Prostate gland (tissue), 2 donors: ENCODE results near the gene GLYATL2.

Experiments
- POLR2A ChIP-seq: fragments of 450-650 bp; IDR thresholded peaks from one replicate; pipeline ENCODE4 v1.6.1; 2016; ENCODE audit warnings: antibody characterized with exemption, mild to moderate bottlenecking
- POLR2AphosphoS5 ChIP-seq: sonication (generic); formaldehyde crosslinking; IDR thresholded peaks from one replicate; pipeline ENCODE4 v1.6.1; 2017; ENCODE audit warnings: antibody characterized with exemption
- TF ChIP-seq, protein P1 (sequence below), 4 experiments: fragments of 200-600 bp in 2 of 4; fragments of 450-650 bp in 2 of 4; sonication (generic) in 2 of 4; IDR thresholded peaks; 1 replicate in 3 of 4; 2 replicates in 1 of 4; pipeline ENCODE4 v1.5.1; 2016 to 2019; ENCODE audit warnings: antibody characterized with exemption in 4 of 4, mild to moderate bottlenecking in 2 of 4, moderate library complexity in 2 of 4

DNA sequence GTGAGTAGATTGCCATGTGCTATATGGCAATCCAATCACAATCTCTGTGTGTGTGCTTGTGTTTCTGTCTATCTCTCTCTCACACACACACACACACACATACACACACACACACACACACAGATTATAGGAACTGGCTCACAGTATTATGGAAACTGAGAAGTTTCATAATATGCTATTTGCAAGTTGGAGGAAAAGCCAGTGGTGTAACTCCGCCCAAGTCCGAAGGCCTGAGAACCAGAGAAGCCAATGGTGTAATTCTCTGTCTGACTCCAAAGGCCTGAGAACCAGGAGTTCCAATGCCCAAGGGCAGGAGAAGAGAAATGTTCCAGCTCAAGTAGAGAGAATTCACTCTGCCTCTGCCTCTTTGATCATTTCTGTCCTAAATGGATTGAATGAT is 37.2 kb downstream of the GLYATL2 start:
- TF ChIP-seq, protein P1, sequence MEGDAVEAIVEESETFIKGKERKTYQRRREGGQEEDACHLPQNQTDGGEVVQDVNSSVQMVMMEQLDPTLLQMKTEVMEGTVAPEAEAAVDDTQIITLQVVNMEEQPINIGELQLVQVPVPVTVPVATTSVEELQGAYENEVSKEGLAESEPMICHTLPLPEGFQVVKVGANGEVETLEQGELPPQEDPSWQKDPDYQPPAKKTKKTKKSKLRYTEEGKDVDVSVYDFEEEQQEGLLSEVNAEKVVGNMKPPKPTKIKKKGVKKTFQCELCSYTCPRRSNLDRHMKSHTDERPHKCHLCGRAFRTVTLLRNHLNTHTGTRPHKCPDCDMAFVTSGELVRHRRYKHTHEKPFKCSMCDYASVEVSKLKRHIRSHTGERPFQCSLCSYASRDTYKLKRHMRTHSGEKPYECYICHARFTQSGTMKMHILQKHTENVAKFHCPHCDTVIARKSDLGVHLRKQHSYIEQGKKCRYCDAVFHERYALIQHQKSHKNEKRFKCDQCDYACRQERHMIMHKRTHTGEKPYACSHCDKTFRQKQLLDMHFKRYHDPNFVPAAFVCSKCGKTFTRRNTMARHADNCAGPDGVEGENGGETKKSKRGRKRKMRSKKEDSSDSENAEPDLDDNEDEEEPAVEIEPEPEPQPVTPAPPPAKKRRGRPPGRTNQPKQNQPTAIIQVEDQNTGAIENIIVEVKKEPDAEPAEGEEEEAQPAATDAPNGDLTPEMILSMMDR (IDR thresholded peaks at IDR 0.05): no peak
- TF ChIP-seq POLR2A (no peak), POLR2AphosphoS5 (no peak)
